Measurements from ENCODE around the gene COX4I2. TPM values are rescaled to one million over a fixed set of nuclear protein-coding genes. Genes with fewer than 3 reads are reported as not detected.
"Not testable (repeated sequence)": the region's sequence is repeated elsewhere in the genome, so short reads cannot be mapped to it uniquely, and the experiment has no call there.

Gene COX4I2
- total RNA-seq, 1 donor from 2014 or later: not detected

- Mint-ChIP-seq H3K4me3 (ENCODE audit: low read depth) (peak overlapping the region; percentile 92), H3K4me1 (ENCODE audit: low read depth) (peaks cover 47% of the 10 kb centered on the region), H3K27me3 (no peaks in the 10 kb centered on the region), H3K27ac (peak overlapping the region; percentile 99), H3K36me3 (ENCODE audit: insufficient read depth) (peaks cover 14% of the 10 kb centered on the region), H3K9me3 (ENCODE audit: low read depth) (no peaks in the 10 kb centered on the region)
- peak; percentile 46 for DNase-seq (ENCODE audit: low spot score, unreplicated experiment)
- no peak for TF ChIP-seq CTCF (IDR thresholded peaks at IDR 0.05; ENCODE audit: unreplicated experiment)
Measured at GRCh38 chr20:31605902-31606803, 31.6 kb upstream of the COX4I2 start.

- Mint-ChIP-seq H3K9me3 (ENCODE audit: low read depth) (no peaks in the 10 kb centered on the region), H3K4me1 (ENCODE audit: low read depth) (peaks cover 54% of the 10 kb centered on the region), H3K27me3 (no peaks in the 10 kb centered on the region), H3K36me3 (ENCODE audit: insufficient read depth) (peaks cover 14% of the 10 kb centered on the region), H3K4me3 (ENCODE audit: low read depth) (peak overlapping the region; percentile 92), H3K27ac (peak overlapping the region; percentile 99)
- TF ChIP-seq CTCF (IDR thresholded peaks at IDR 0.05; ENCODE audit: unreplicated experiment): no peak
- no peak for DNase-seq (ENCODE audit: low spot score, unreplicated experiment)
Measured at GRCh38 chr20:31606804-31607639, 30.7 kb upstream of the COX4I2 start.

GRCh38 chr20:31607640-31608250 is 30.0 kb upstream of the COX4I2 start:
- no peak for DNase-seq (ENCODE audit: low spot score, unreplicated experiment)
- Mint-ChIP-seq H3K4me1 (ENCODE audit: low read depth) (peaks cover 52% of the 10 kb centered on the region), H3K9me3 (ENCODE audit: low read depth) (no peaks in the 10 kb centered on the region), H3K27ac (peak overlapping the region; percentile 99), H3K36me3 (ENCODE audit: insufficient read depth) (peaks cover 12% of the 10 kb centered on the region), H3K27me3 (no peaks in the 10 kb centered on the region), H3K4me3 (ENCODE audit: low read depth) (peak overlapping the region; percentile 92)
- no peak for TF ChIP-seq CTCF (IDR thresholded peaks at IDR 0.05; ENCODE audit: unreplicated experiment)

GRCh38 chr20:31608251-31608945 is 29.3 kb upstream of the COX4I2 start:
- peaks cover 49% of the 10 kb centered on the region for H3K4me1 Mint-ChIP-seq (ENCODE audit: low read depth)
- peaks cover 12% of the 10 kb centered on the region for H3K36me3 Mint-ChIP-seq (ENCODE audit: insufficient read depth)
- no peak for TF ChIP-seq CTCF (IDR thresholded peaks at IDR 0.05; ENCODE audit: unreplicated experiment)
- peak; percentile 98 for DNase-seq (ENCODE audit: low spot score, unreplicated experiment)
- peak overlapping the region; percentile 92 for H3K4me3 Mint-ChIP-seq (ENCODE audit: low read depth)
- no peaks in the 10 kb centered on the region for H3K9me3 Mint-ChIP-seq (ENCODE audit: low read depth)
- H3K27ac Mint-ChIP-seq: peak overlapping the region; percentile 99
- H3K27me3 Mint-ChIP-seq: no peaks in the 10 kb centered on the region

- H3K27me3 Mint-ChIP-seq; DNase-seq (ENCODE audit: low spot score, unreplicated experiment); H3K9me3 Mint-ChIP-seq (ENCODE audit: low read depth); H3K36me3 Mint-ChIP-seq (ENCODE audit: insufficient read depth); H3K4me3 Mint-ChIP-seq (ENCODE audit: low read depth): not testable (repeated sequence)
- H3K4me1 Mint-ChIP-seq (ENCODE audit: low read depth): peaks cover 31% of the 10 kb centered on the region
- peak overlapping the region; percentile 94 for H3K27ac Mint-ChIP-seq
Measured at GRCh38 chr20:31612271-31612640, 25.5 kb upstream of the COX4I2 start.

Data from progenitor cell of endocrine pancreas (in vitro differentiated cells).